OCI-LY7 (cell line): ENCODE results near the gene PLEKHA6. TPM values are rescaled to one million over a fixed set of nuclear protein-coding genes. Genes with fewer than 3 reads are reported as not detected.

Source experiments
- BruUV-seq: library from RNA; stranded (reverse); fragments of 400-500 nt; replicated peaks from 2 replicates; lab custom pipeline; 2021; lab: Mats Ljungman, UMichigan
- CTCF ChIA-PET: fragments of 300-600 bp; sonication (Branson Sonifier 250); formaldehyde crosslinking; loops from one replicate; lab custom pipeline; 2022; ENCODE audit warnings: antibody characterized with exemption; ENCODE audit not compliant: unreplicated experiment; lab: Charles Lee
- POLR2A ChIA-PET: fragments of 300-600 bp; sonication (Branson Sonifier 250); formaldehyde crosslinking; loops from one replicate; lab custom pipeline; 2022; ENCODE audit warnings: antibody characterized with exemption; lab: Charles Lee
- DNase-seq: peaks from one replicate; pipeline ENCODE4 v3.0.0-alpha.2; 2015; ENCODE audit warnings: low spot score
- H2AFZ ChIP-seq: fragments of 200-600 bp; sonication (generic), shearing (Covaris generic); 2 replicates; pipeline ENCODE4 v1.6.1; 2014; ENCODE audit warnings: mild to moderate bottlenecking, antibody characterized with exemption, low read length, moderate library complexity
- H3K27ac ChIP-seq: fragments of 200-600 bp; sonication (generic); 2 replicates; pipeline ENCODE4 v1.5.1; 2014; ENCODE audit warnings: mixed run types, low read depth, mild to moderate bottlenecking, moderate library complexity, low read length, inconsistent platforms; ENCODE audit not compliant: poor library complexity, severe bottlenecking
- H3K36me3 ChIP-seq: fragments of 200-600 bp; sonication (generic); 2 replicates; pipeline ENCODE4 v1.6.1; 2014; ENCODE audit warnings: mild to moderate bottlenecking, antibody characterized with exemption, low read length, moderate library complexity, mixed read lengths; ENCODE audit not compliant: insufficient read depth
- H3K4me1 ChIP-seq: fragments of 200-600 bp; sonication (generic); 2 replicates; pipeline ENCODE4 v1.5.1; 2014; ENCODE audit warnings: mild to moderate bottlenecking, low read length; ENCODE audit not compliant: insufficient read depth, poor library complexity, severe bottlenecking
- H3K4me2 ChIP-seq: fragments of 200-600 bp; sonication (generic); 2 replicates; pipeline ENCODE4 v1.6.1; 2014; ENCODE audit warnings: mild to moderate bottlenecking, low read length
- H3K4me3 ChIP-seq: fragments of 200-600 bp; sonication (generic); 2 replicates; pipeline ENCODE4 v1.5.1; 2014; ENCODE audit warnings: mild to moderate bottlenecking, low read depth, low read length; ENCODE audit not compliant: poor library complexity, severe bottlenecking
- H3K79me2 ChIP-seq: fragments of 200-600 bp; sonication (generic); 2 replicates; pipeline ENCODE4 v1.6.1; 2016; ENCODE audit warnings: low read depth, mild to moderate bottlenecking, low read length, moderate library complexity, mixed read lengths; ENCODE audit not compliant: insufficient read depth
- H3K9me2 ChIP-seq: fragments of 200-600 bp; sonication (generic); 2 replicates; pipeline ENCODE4 v1.6.1; 2016; ENCODE audit warnings: mild to moderate bottlenecking, low read length, mixed read lengths; ENCODE audit not compliant: insufficient read depth
- H3K9me3 ChIP-seq: fragments of 200-600 bp; sonication (generic); 2 replicates; pipeline ENCODE4 v1.6.1; 2014; ENCODE audit warnings: mild to moderate bottlenecking, mixed run types, low read length, mixed read lengths
- H4K20me1 ChIP-seq: fragments of 200-600 bp; sonication (generic); 2 replicates; pipeline ENCODE4 v1.6.1; 2014; ENCODE audit warnings: mild to moderate bottlenecking, antibody characterized with exemption, low read length, moderate library complexity, mixed read lengths; ENCODE audit not compliant: insufficient read depth
- EZH2phosphoT487 ChIP-seq: fragments of 200-600 bp; sonication (generic); IDR thresholded peaks from 2 replicates; pipeline ENCODE4 v1.6.1; 2018; ENCODE audit warnings: low read depth, borderline replicate concordance, mild to moderate bottlenecking, mixed run types, antibody characterized with exemption, low read length, moderate library complexity, mixed read lengths
- intact Hi-C: fragments of 100-400 bp; cut with micrococcal nuclease; formaldehyde crosslinking; loops from one replicate; pipeline ENCODE4 v1.10.0; 2022; ENCODE audit not compliant: unreplicated experiment
- total RNA-seq, 2 experiments: library from RNA; depleted of rRNA in 1 of 2; stranded (reverse); fragments of >200 nt in 1 of 2; shearing (Covaris generic) in 1 of 2; gene quantifications; 2 replicates each; pipeline ENCODE4 v1.2.3, GENCODE V29; 2014 to 2022
- TF ChIP-seq, protein P1 (sequence below): fragments of 200-600 bp; sonication (generic); conservative IDR thresholded peaks from 2 replicates; pipeline ENCODE4 v1.5.1; 2014; ENCODE audit warnings: mild to moderate bottlenecking, antibody characterized with exemption, low read length, moderate library complexity, mixed read lengths

The PLEKHA6 gene
- total RNA-seq, 2 experiments from 2014 or later: not detected

DNA sequence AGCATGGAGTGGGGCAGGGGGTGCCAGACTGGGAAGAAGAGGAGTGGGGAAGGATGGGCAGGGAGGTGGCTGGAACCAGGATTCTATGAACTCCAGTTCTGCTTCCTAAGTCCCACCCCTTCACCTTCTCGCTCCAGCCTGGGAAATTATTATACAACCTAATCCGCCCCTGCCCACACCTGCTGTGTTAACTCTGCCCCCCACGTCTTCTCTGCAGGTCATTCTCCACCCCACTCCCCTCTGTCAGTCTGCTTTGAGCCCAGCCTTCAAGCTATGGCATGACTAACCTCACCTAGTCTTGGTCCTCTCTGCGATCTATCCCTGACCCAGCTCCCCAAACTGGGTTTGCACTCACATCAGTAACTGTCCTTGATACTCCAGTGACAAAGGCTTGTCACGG, 99.9 kb downstream of the PLEKHA6 start:
- POLR2A ChIA-PET: no interaction called here
- H3K27ac ChIP-seq: no peak overlapping the region
- CTCF ChIA-PET: no interaction called here
- H3K4me2 ChIP-seq: no peak overlapping the region
- H3K4me1 ChIP-seq: no peaks in the 10 kb centered on the region
- H3K4me3 ChIP-seq: no peak overlapping the region
- TF ChIP-seq, protein P1, sequence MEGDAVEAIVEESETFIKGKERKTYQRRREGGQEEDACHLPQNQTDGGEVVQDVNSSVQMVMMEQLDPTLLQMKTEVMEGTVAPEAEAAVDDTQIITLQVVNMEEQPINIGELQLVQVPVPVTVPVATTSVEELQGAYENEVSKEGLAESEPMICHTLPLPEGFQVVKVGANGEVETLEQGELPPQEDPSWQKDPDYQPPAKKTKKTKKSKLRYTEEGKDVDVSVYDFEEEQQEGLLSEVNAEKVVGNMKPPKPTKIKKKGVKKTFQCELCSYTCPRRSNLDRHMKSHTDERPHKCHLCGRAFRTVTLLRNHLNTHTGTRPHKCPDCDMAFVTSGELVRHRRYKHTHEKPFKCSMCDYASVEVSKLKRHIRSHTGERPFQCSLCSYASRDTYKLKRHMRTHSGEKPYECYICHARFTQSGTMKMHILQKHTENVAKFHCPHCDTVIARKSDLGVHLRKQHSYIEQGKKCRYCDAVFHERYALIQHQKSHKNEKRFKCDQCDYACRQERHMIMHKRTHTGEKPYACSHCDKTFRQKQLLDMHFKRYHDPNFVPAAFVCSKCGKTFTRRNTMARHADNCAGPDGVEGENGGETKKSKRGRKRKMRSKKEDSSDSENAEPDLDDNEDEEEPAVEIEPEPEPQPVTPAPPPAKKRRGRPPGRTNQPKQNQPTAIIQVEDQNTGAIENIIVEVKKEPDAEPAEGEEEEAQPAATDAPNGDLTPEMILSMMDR: no peak
- no peak for TF ChIP-seq EZH2phosphoT487
- no peaks in the 10 kb centered on the region for H3K9me3 ChIP-seq
- no peak overlapping the region for H2AFZ ChIP-seq
- DNase-seq: no peak
- no TSS peak for BruUV-seq
- H3K36me3 ChIP-seq: no peaks in the 10 kb centered on the region
- no peaks in the 10 kb centered on the region for H3K9me2 ChIP-seq
- H4K20me1 ChIP-seq: no peaks in the 10 kb centered on the region
- H3K79me2 ChIP-seq: no peaks in the 10 kb centered on the region
- intact Hi-C loops: no loop called here

DNA sequence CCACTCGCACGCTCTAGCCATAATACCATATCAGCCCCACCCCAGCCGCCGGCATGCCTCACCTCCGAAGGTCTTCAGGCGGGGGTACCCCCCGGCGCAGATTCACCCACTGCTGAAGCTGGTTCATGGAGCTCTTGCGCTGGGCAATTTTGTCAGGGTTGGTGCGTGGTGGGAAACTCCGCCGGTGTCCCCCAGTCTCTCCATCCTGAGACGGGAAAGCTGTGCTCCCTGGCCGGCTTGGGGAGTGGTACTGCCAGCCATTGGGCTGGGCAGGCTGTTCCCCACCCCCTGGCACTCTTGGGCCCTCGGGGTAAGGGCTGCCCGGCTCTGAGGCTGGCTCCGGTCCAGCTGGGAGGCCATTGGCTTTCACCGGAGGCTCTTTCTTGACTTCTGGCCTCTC, 100.5 kb downstream of the PLEKHA6 start:
- no peak for DNase-seq
- no peaks in the 10 kb centered on the region for H3K79me2 ChIP-seq
- ChIA-PET POLR2A (no interaction called here), CTCF (interaction anchor here (0.7 kb wide), 1 partner anchor 98 kb away, joined by 3 read pairs; no protein-coding TSS in a partner anchor)
- H3K9me3 ChIP-seq: no peaks in the 10 kb centered on the region
- no peaks in the 10 kb centered on the region for H3K9me2 ChIP-seq
- no peak overlapping the region for H3K27ac ChIP-seq
- H3K4me2 ChIP-seq: no peak overlapping the region
- H3K4me1 ChIP-seq: no peaks in the 10 kb centered on the region
- no peaks in the 10 kb centered on the region for H3K36me3 ChIP-seq
- H2AFZ ChIP-seq: no peak overlapping the region
- H4K20me1 ChIP-seq: no peaks in the 10 kb centered on the region
- no peak overlapping the region for H3K4me3 ChIP-seq
- intact Hi-C loops: no loop called here
- no peak for TF ChIP-seq EZH2phosphoT487
- TF ChIP-seq, protein P1: no peak
- BruUV-seq: no TSS peak
